Mucosa of descending colon (tissue), 3 donors: ENCODE measurements around the gene RAP1A. TPM values are rescaled to one million over a fixed set of nuclear protein-coding genes. Genes with fewer than 3 reads are reported as not detected.

Source experiments
- ATAC-seq: fragments of 200-7000 bp; cut with Tn5 transposase; one replicate; pipeline ENCODE4 v1.9.1; 2020; ENCODE audit warnings: mild to moderate bottlenecking, moderate library complexity
- DNase-seq, 3 donors: peaks; one replicate each; pipeline ENCODE4 v3.0.0-alpha.2; 2020
- H3K36me3 ChIP-seq: fragments of 200-600 bp; one replicate; pipeline ENCODE4 v1.8.0; 2021; ENCODE audit warnings: low read depth, mild to moderate bottlenecking
- H3K4me1 ChIP-seq: fragments of 200-600 bp; one replicate; pipeline ENCODE4 v1.8.0; 2021; ENCODE audit warnings: low read depth, mild to moderate bottlenecking
- H3K4me3 ChIP-seq: fragments of 200-600 bp; one replicate; pipeline ENCODE4 v1.8.0; 2021; ENCODE audit warnings: mild to moderate bottlenecking
- H3K9me3 ChIP-seq: fragments of 200-600 bp; one replicate; pipeline ENCODE4 v1.8.0; 2021; ENCODE audit warnings: mild to moderate bottlenecking
- intact Hi-C, 2 donors: fragments of 100-400 bp; cut with DNase I in 1 of 2; cut with micrococcal nuclease in 1 of 2; formaldehyde crosslinking; loops; one replicate each; pipeline versions ENCODE4 v1.11.0 to v1.11.1; 2022; cut with DNase I, micrococcal nuclease
- total RNA-seq, 3 donors: library from RNA; stranded (reverse); fragmentation: NEBNext Ultra II Directional in 2 of 3; extraction: Animal tissue kit (Norgen Biotek cat#: 25700) in 2 of 3; gene quantifications; one replicate each; pipeline versions ENCODE4 v1.2.1 to v1.2.4, GENCODE V29; 2021 to 2023
- TF ChIP-seq, protein P1 (sequence below): fragments of 200-600 bp; IDR thresholded peaks from one replicate; pipeline ENCODE4 v1.8.0; 2022; ENCODE audit warnings: antibody characterized with exemption, mild to moderate bottlenecking
- donor health status: DM: no; HTN: no; CAD: no; lungs with moderate emphysema.
- donor health status: DM: no; HTN: no; CAD: no.
- donor health status: DM: no; HTN: yes; CAD: no.

The RAP1A gene
- total RNA-seq, 3 donors from 2014 or later: 84.4 to 272 (median 95.4) TPM

DNA sequence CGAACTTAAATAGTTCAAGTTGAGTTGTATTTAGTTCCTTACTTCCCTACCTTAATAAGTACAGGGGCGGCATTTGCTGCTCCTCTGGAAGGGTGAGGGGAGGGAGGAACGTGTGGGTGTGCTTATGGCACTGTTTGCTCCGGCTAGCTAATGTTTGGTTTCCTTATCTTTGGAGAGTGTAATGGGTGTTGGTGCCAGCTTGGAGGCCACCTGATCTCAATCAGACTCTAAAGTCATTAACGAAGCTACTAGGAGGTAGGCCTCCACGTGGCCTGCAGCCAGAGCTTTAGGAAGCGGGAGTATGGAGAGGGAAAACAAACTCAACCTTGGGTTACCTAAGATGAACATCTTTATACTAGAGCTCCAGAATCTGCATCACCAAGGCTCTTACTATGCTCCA lies 43.0 kb upstream of the RAP1A start:
- peak; percentile 99 for ATAC-seq
- H3K4me1 ChIP-seq: no peaks in the 10 kb centered on the region
- intact Hi-C loops: no loop called here
- DNase-seq: peak; percentile 75 to 86 (median 77)
- no peaks in the 10 kb centered on the region for H3K9me3 ChIP-seq
- H3K36me3 ChIP-seq: no peaks in the 10 kb centered on the region
- TF ChIP-seq, protein P1, sequence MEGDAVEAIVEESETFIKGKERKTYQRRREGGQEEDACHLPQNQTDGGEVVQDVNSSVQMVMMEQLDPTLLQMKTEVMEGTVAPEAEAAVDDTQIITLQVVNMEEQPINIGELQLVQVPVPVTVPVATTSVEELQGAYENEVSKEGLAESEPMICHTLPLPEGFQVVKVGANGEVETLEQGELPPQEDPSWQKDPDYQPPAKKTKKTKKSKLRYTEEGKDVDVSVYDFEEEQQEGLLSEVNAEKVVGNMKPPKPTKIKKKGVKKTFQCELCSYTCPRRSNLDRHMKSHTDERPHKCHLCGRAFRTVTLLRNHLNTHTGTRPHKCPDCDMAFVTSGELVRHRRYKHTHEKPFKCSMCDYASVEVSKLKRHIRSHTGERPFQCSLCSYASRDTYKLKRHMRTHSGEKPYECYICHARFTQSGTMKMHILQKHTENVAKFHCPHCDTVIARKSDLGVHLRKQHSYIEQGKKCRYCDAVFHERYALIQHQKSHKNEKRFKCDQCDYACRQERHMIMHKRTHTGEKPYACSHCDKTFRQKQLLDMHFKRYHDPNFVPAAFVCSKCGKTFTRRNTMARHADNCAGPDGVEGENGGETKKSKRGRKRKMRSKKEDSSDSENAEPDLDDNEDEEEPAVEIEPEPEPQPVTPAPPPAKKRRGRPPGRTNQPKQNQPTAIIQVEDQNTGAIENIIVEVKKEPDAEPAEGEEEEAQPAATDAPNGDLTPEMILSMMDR: no peak
- no peak overlapping the region for H3K4me3 ChIP-seq

DNA sequence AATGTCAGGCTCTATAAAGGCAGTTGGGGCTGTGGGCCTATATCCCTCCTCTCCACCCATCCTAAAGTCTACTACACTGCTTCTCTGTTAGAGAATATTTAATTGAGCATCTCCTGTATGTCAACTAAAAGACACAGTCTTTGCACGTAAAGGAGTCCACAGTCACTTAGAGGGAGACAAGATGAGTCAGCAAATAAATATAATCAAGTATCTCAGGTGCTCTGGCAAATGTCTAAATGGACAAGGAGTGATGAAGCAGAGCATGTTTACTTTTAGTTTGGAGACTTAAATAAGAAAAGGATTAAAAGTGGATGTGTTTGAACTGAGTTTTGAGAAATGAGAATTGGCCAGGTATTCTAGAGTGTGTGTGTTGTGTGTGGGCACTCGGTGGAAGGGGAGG lies 41.8 kb upstream of the RAP1A start:
- Histone ChIP-seq H3K4me3 (no peak overlapping the region), H3K36me3 (no peaks in the 10 kb centered on the region), H3K9me3 (no peaks in the 10 kb centered on the region), H3K4me1 (no peaks in the 10 kb centered on the region)
- intact Hi-C loops: no loop called here
- TF ChIP-seq, protein P1: no peak
- DNase-seq (no peak), ATAC-seq (no peak)

DNA sequence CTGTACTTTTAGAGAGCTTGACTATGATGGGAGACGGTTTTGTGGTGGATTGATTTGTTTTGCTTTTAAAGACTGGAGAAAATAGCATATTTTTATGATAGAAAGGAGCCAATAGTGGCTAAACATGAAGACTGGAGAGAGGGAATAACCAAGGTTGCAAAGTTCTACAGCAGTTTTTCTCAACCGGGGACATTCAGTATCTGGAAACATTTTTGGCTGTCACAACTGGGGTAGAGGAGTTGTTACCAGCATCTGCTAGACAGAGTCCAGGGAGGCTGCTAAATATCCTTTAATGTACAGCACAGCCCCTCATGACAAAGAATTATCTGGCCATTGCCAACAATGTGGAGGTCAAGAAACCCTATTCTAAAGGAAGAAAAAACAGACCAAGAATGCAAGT lies 38.4 kb upstream of the RAP1A start:
- ATAC-seq (no peak), DNase-seq (no peak)
- TF ChIP-seq, protein P1: no peak
- Histone ChIP-seq H3K4me1 (no peaks in the 10 kb centered on the region), H3K9me3 (no peaks in the 10 kb centered on the region), H3K4me3 (no peak overlapping the region), H3K36me3 (no peaks in the 10 kb centered on the region)
- intact Hi-C loops: no loop called here

DNA sequence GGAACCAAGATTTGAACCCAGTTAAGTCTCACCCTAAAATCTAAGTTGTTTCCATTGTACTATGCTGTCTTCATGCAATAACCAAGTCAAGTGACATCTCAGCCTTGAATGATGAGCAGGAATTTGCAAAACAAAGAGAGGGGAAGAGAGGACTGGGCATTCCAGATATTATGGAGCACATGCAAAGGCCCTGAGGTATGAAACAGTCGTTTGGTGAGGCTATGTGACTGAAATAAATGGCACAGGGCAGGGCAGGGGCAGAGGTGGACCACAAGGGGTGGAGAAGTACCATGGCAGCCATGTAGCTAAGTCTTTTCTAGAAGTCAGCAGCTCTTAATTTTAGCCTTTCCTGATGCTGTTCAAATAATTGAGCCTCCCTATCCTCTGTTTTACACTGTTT lies 37.6 kb upstream of the RAP1A start:
- Histone ChIP-seq H3K9me3 (no peaks in the 10 kb centered on the region), H3K4me3 (no peak overlapping the region), H3K36me3 (no peaks in the 10 kb centered on the region), H3K4me1 (no peaks in the 10 kb centered on the region)
- ATAC-seq (no peak), DNase-seq (no peak)
- intact Hi-C loops: no loop called here
- TF ChIP-seq, protein P1: no peak

DNA sequence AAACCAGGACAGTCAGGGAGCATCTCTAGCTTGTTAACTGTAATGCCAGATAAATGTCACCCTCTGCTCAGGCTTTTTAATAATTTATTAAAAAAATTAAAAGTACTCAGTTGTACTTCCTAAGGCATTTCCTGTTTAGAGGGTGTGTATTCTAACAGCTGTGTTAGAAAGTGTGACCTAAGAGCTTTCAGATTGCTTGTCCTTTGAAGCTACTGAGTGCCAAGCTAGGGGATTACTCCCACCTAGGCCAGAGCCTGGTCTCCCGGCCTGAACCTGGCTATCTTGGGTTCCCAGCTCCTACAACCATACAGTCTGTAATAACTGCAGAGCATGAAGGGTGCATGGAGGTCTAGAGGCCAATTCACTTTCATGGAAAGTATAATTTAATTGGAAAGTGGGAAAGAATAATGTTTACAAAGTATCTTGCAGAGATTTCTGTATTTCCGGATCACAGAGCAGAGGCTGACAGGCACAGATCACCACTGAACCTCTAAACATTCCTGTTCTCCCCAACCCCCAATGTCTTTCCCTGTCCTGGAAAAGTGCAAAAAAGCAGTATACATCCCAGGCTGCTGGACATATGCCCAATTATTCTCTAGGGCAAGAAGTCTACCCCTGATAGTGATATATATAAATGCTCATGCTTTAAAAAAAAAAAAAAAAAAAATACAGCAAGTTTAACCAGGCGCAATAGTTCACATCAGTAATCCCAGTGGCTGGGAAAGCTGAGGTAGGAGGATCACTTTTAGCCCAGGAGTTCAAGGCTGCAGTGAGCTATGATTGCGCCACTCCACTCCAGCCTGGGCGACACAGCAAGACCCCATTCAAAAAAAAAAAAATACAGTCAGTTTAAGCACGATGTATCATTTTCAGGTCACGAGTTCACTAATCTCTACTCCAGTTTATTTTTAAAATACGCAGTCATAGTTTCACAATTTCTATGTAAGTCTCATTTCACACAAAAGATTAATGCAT lies 36.7 kb upstream of the RAP1A start:
- no peak for DNase-seq
- H3K4me1 ChIP-seq: no peaks in the 10 kb centered on the region
- ATAC-seq: peak; percentile 29
- no peak overlapping the region for H3K4me3 ChIP-seq
- no peaks in the 10 kb centered on the region for H3K36me3 ChIP-seq
- intact Hi-C loops: no loop called here
- no peaks in the 10 kb centered on the region for H3K9me3 ChIP-seq
- TF ChIP-seq, protein P1: no peak
